Stimulated activated CD8-positive, alpha-beta memory T cell treated with anti-CD3 and anti-CD28 coated beads, Interleukin-7, amount 100 ng/mL, for 4 hours (primary cell): Measurements from ENCODE around the gene ELAPOR2.
A peak's percentile ranks its signal among the peaks of the same experiment; 100 is the strongest.
"Not testable (repeated sequence)": the region's sequence is repeated elsewhere in the genome, so short reads cannot be mapped to it uniquely, and the experiment has no call there.

Source experiments
- DNase-seq, 2 donors: peaks; one replicate each; pipeline ENCODE4 v3.0.0-alpha.2; 2020; ENCODE audit warnings: low read depth in 2 of 2

The ELAPOR2 gene, protein sequence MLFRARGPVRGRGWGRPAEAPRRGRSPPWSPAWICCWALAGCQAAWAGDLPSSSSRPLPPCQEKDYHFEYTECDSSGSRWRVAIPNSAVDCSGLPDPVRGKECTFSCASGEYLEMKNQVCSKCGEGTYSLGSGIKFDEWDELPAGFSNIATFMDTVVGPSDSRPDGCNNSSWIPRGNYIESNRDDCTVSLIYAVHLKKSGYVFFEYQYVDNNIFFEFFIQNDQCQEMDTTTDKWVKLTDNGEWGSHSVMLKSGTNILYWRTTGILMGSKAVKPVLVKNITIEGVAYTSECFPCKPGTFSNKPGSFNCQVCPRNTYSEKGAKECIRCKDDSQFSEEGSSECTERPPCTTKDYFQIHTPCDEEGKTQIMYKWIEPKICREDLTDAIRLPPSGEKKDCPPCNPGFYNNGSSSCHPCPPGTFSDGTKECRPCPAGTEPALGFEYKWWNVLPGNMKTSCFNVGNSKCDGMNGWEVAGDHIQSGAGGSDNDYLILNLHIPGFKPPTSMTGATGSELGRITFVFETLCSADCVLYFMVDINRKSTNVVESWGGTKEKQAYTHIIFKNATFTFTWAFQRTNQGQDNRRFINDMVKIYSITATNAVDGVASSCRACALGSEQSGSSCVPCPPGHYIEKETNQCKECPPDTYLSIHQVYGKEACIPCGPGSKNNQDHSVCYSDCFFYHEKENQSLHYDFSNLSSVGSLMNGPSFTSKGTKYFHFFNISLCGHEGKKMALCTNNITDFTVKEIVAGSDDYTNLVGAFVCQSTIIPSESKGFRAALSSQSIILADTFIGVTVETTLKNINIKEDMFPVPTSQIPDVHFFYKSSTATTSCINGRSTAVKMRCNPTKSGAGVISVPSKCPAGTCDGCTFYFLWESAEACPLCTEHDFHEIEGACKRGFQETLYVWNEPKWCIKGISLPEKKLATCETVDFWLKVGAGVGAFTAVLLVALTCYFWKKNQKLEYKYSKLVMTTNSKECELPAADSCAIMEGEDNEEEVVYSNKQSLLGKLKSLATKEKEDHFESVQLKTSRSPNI

DNA sequence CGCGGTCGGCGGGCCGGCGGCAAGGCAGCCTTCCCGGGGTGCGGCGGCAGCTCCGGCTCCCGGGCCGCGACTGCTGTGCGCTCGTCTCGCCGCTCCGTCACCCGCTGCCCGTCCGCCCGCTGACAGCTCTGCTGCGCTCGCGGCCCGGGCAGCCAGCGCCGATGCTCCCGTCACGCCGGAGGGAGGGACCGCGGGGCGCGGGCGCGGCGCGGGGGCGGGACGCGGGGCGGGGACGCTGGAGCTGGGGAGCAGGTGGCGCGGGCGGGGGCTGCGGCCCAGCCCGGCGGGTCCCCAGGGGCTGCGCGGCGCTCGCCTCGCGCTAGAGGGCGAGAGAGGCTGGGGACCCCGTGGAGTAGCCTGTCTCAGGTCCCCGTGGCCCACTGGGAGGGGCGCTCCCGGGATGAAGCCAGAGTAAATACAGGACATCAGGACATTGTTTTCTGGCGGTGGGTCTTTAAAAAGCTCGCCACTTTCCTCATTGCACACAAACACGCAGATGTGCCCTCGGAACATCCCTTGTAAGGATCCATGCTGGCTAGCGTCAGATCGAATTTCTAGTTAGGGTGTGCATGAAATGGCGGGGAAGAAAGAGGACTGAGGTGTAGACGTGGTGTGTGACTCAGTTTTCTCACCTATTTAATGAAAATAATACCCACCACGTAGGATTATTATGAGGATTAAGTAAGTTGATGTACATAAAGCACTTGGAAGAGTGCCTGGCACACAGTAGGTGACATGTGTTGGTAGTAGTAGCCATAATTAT is at the start of gene ELAPOR2:
TSS of gene ELAPOR2 (minus strand) at position 130 of the 763 bp plus-strand sequence. CDS start 141 bp downstream, outside the sequence.
- peak; percentile 56 to 84 for DNase-seq

DNA sequence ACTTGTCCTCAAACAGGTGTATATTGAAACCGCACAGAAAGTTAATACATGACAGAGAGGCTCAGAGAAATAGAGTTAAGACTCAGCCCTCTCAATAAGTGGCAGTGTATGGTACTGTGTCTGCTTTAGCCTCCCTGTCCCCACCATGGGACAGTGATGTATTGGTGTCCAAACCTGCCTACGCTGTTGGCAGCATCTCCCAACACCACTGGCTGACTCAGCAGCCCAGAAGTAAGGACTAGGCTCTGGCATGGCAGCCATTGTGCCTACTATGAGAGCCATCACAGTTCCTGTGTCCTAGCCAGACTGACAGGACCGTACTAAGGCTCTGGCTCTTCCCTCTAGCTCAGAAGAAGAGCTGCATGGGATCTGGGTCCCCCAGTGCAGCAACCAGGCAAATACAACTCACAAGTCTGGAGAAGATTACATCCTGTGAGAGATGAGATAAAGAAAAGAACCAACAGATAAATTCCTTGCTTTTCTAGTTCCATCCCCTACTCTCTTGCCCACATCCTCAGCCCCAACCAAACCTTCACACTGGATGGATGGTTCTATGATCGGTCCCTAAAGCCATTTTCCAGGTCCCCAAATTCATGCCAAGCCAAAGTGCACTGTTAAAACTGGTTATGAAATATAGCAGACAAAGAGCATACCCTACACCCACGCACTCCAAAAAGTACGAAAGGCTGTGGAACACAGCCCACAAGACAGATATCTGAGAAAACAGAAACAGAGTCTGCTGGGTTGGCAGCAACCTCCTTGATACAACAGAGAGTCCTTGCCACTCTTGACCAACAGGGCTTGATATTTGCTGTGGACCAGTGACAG is 48.7 kb upstream of the ELAPOR2 start:
- no peak for DNase-seq

DNA sequence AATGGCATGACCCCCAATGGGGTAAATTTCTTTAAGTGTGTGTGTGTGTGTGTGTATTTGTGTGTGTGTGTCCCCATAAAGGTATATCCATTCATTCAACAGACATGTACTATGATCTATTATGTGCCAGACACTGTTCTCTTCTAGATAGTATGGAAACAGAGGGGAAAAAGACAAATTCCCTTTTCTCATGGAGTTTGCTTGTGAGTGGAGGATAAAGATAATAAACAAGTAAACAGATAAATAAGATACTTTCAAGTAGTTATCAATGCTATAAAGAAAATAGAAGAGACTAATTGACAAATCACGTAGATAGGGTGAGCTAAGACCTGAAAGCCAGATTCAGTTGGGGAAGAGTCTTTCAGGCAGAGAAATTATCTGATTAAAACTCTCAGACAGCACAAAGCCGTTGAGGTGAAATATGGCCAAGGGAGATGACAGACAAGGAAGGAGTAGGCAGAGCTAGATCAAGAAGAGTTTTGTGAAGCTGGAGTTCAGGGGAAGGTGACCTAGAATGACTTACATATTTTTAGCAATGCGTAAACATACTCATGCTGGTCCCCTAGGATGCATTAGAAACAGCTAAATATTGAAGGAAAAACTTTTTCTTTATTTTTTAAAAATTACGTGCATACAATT is 47.6 kb upstream of the ELAPOR2 start:
- no peak for DNase-seq

DNA sequence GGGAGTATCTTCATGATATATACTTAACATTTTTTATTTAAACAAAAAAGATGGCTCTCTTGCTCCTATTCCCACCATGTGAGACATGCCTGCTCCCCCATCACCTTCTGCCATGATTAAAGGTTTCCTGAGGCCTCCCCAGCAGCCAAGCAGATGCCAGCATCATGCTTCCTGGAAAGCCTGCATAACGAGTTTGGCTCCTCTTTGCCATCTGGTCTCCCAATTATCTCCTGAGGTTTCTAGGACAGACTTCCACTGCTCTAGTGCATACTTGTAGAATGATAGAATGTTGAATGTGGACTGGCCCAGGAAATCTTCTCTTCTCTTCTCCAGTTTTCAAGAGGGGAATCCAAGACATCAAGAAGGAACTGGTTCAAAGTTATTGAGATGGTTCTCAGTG is 45.9 kb upstream of the ELAPOR2 start:
- no peak for DNase-seq

DNA sequence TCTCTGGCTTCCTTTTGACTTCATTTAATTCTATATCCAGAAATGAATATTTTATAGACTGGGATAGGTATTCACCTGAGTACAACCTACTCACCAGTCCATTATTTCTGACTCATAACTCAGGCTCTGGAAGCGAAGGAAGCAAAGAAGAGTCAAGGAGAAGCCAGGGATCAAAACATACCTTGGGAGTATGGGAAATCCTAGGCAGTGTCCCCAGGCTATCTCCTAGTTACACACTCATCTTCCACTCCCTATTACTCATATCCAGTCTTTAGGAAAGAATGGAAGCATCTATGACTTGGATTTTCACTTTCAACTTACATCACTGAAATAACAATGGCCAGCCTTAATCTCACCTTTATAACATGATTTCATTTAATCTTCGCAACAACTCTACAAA is 40.9 kb upstream of the ELAPOR2 start:
- DNase-seq = no peak

DNA sequence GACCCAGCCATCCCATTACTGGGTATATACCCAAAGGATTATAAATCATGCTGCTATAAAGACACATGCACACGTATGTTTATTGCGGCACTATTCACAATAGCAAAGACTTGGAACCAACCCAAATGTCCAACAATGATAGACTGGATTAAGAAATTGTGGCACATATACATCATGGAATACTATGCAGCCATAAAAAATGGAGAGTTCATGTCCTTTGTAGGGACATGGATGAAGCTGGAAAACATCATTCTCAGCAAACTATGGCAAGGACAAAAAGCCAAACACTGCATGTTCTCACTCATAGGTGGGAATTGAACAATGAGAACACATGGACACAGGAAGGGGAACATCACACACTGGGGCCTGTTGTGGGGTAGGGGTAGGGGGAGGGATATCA is 37.9 kb upstream of the ELAPOR2 start:
- DNase-seq = not testable (repeated sequence)

DNA sequence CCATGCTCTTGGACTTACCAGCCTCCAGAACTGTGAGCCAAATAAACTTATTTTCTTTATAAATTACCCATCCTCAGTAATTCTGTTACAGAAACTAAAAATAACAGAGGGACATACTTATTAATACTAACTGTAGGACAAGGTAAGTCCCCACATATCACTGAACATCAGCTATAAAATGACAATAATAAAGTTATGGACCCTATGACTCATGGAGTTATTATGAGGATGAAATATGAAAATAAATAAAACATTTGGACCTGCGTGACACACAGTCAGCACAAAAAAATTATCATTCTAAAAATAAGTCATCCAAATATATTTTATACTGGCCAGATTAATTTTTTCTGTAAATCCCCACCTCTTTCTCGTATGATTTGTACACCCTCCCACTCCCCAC is 34.9 kb upstream of the ELAPOR2 start:
- no peak for DNase-seq

DNA sequence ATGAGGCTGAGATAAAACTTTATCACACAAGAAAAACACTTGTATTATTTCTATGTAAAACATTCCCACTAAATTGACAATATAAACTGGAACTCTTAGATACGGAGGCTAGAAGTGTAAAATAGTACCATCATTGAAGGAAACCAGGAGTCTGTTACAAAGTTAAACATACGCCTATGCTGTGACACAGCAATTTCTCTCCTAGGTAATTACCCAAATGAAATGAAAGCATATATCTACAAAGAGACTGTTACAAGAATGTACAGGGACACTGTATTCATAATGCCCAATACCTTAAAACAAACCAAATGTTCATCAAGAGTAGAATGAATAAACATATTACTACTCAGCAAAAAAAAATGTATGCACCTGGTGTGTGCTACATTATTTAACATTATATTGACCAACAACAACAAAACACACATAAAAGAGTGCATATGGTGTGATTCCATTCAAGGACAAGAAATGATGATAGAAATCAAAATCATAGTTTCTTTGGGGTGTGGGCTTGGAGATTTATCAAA is 33.2 kb upstream of the ELAPOR2 start:
- no peak for DNase-seq

DNA sequence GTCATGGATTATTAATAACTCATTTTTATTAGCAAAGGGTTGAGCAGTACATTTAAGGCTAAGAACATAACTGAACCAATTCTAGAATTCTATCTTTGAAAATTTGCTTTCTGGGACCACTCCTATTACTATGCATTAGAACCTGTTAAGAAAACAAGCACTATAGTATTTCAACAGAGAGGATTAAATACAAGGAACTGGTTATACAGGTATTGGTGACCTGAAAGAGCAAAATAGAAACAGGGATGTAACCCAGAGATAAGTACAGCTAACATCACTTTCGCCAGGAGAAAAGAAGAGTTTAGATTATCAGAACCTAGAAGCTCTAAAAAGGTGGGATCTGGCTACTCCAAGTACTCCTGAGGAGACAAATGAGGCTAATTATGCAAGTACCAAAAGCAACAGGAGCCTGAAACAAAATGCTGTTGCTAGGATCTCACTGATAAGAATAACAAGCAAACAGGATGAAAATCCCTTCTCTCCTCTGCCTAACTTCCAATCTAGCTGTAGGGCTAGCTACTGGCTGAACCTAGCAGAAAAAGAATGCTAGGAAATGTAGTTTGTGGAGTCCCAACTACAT is 32.1 kb upstream of the ELAPOR2 start:
- no peak for DNase-seq

DNA sequence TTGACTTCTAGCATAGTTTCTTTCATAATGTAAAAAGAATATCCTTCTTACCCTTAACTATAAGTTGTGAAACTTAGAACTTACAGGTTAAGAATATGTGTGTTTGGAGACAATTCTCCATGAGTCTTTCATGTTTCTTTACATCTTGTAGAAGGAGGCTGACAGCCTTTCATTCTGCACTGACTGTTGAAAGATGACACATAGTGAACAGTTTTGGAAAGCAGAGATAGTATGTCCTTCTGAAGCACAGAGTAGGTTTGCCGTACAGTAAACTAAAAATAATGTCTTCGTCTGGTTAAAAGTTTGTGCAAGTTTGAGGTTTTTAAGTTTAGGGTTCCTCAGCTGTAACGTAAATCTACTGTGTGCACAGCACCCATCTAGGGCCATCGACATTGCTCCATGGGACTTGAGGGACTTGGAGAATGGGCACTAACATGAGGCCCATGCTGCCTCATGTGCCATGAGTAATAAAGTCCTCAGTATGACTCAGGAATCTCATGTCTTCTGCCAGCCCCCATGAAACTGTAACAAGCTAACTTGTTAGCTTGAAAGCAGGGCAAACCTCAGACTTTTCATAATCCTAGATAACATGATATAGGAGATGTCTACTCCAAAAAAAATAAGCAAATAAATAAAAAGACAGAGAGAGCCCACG is 24.5 kb upstream of the ELAPOR2 start:
- DNase-seq = no peak

DNA sequence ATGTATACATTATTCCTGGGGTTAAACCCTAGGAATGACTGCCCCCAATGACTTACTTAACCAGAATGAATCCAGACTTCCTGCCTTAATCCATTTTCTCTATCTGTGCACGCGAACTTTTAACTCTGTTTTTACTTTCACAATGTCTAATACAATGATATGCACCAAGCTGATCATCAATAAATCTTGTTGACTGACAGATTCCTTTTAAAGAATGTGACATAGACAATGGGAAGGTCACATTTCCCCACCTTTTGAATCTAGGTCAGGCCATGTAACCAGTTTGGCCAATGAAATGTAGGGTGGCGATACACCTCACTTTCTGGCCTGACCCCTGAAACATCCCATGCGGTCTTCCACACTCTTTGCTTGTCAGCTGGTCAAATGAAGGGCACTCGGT is 23.2 kb upstream of the ELAPOR2 start:
- DNase-seq = no peak

DNA sequence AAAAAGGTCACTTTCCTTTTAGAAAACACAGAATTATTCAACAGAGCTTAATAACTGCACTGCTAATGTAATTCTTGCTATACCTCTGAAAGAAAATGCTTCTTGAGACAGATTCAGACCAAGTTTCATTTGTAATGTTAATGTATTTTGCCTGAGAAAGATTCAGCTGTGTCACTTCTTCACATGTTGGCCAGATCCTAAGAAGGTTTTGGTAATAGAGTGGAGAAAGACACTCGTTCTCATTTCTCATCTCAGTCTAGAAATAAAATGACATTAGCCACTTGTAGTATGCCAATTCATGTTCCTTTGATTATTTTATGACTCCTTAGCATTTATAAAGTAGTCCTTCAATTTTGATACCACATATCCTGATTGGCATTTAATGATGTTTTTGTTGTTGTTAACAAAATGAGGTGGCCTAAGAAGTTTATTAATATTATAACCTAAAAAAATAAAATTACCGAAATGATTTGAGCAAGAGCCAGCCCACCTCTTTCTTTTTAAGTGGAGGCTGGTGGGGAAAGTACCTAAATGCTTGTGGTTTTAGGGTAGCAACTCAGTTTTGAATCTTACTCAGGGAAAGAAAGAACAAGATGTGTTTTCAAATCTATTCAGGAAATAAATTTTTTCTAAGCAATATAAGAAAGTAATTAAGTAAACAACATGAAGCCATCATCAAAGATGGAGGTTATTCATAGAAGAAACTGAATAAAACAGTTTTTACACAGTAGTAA is 16.4 kb upstream of the ELAPOR2 start:
- no peak for DNase-seq

DNA sequence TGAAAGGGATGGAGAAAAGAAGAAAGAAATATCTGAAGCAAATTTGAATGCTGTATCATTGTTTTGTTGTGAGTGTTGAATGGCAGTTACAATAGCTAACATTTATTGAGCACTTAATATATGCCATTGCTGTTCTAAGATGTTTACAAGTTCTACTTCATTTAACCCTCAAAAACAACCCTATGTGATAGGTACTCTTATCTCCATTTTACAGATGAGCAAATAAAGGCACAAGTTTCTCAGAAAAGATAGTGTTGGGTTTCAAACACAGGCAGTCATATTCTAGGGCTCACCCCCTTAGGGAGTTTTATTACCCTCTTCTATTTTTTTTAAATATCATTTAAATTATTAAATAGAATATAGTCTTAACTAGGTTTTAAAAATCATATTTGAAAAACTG is 8.3 kb upstream of the ELAPOR2 start:
- DNase-seq = no peak

DNA sequence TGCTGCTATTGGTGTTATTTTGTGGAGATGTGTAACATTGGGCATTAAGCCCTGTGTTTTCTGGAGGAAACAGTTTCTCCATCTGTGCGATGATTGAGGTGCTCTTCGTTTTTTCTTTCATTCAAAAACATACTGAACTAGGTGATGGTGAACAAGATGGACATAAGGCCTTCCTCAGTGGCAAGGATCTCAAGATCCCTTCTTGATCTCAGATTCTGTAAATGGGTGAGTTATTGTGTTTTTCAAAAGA is 759 bp upstream of the ELAPOR2 start:
- DNase-seq = no peak

DNA sequence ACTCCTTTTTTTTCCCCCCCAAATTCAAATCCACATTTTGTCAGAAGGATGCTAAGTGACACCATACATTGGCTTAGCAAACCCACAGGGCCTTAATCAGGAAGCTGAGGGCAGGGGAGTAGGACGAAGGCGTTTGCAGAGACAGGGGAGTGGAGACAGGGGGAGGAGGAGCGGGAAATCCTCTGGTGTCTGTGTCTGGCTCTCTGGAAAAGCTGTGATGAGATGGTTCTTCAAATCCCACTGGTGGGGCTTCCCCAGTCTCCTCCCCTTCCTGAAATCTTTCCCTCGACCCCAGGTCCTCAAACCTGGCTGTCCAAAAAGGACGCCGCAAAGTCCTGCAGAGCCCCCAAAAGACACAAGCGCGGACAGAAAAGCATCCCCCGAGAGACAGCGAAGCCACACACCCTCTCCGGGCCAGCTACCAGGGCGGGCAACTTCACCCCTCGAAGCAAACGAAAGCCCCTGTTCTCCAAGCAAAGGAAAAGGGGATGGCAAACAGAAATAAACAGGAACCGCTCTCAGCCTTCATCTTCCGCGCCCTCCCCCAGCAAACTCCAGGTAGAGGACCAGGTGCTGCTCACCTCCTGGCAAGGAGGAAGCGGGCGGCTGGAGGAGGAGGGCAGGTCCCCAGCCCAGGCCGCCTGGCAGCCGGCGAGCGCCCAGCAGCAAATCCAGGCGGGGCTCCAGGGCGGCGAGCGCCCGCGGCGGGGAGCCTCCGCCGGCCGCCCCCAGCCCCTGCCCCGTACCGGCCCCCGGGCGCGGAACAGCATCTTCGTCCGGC is 520 bp downstream of the ELAPOR2 start:
- DNase-seq = no peak

DNA sequence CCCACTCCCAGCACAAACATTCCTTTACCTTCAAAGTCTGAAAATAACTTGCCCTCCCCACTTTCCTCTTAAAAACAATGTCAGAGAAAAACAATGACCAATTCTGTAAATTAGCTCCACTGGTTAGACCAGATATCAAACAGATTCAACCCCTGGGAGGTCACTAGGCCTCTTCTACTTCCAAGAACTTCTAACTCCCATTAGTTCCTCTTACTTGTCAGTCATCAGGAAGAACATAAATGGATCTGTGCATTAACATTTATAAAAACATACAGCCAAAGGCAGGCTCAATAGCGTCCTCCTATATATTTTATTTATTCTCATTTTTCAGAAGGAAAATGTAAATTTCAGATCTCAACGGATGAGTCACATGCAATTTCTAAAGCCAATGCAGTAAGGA is 2.2 kb downstream of the ELAPOR2 start:
- DNase-seq = no peak

DNA sequence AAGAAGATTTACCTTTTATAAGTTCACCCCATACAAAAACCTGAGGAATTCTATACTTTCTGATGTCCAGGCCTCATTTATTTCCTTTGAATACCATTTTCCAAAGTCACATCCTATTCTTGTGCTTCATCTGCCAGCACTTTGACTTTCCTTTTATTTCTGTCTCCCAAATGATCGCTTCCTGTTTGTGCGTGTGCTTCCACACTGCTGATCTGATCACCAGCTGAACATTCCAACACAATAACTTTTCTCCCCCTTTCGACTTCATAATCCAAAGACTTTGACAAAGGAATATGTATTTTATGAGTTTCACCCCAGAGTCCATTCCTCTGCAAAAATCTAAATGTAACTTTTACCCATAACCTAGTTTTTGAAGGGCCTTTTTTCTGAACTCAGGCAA is 3.1 kb downstream of the ELAPOR2 start:
- no peak for DNase-seq

DNA sequence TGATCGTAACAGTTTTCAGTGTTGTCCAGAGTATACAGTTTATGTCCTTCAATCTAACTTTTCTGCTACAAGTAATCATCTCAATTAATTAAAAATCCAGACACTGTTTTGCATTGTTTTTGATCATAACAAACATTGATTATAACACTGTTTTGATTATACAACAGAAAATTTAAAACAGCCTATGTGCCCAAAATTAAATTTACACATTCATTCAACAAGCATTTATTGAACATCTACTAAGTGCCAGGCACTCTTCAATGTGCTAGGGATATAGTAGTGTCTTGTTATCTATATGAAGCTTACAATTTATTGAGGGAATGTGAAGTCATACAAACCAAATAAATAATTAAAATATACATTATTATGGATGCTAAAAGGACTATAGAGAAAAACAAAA is 10.6 kb downstream of the ELAPOR2 start:
- DNase-seq = no peak
